Upper lobe of right lung (tissue), 1 donor: ENCODE results near the gene TRIM38. TPM values are rescaled to one million over a fixed set of nuclear protein-coding genes. Genes with fewer than 3 reads are reported as not detected.
"Not testable (repeated sequence)": the region's sequence is repeated elsewhere in the genome, so short reads cannot be mapped to it uniquely, and the experiment has no call there.

Experiments
- ATAC-seq: fragments of 200-7000 bp; cut with Tn5 transposase; one replicate; pipeline ENCODE4 v1.9.1; 2020; ENCODE audit warnings: mild to moderate bottlenecking, moderate library complexity
- DNase-seq: peaks from one replicate; pipeline ENCODE4 v3.0.0-alpha.2; 2020
- H3K27ac ChIP-seq: fragments of 200-600 bp; one replicate; pipeline ENCODE4 v1.8.0; 2022
- H3K27me3 ChIP-seq: fragments of 200-600 bp; one replicate; pipeline ENCODE4 v1.8.0; 2022; ENCODE audit warnings: mild to moderate bottlenecking
- H3K36me3 ChIP-seq: fragments of 200-600 bp; one replicate; pipeline ENCODE4 v1.8.0; 2022
- H3K4me1 ChIP-seq: fragments of 200-600 bp; one replicate; pipeline ENCODE4 v1.8.0; 2022
- H3K4me3 ChIP-seq: fragments of 200-600 bp; one replicate; pipeline ENCODE4 v1.8.0; 2022; ENCODE audit warnings: mild to moderate bottlenecking
- H3K9me3 ChIP-seq: fragments of 200-600 bp; one replicate; pipeline ENCODE4 v1.8.0; 2022
- CTCF ChIP-seq: fragments of 200-600 bp; IDR thresholded peaks from one replicate; pipeline ENCODE4 v1.8.0; 2022; ENCODE audit warnings: antibody characterized with exemption
- intact Hi-C: fragments of 100-400 bp; cut with DNase I; formaldehyde crosslinking; loops from one replicate; pipeline ENCODE4 v1.11.0; 2022
- total RNA-seq: library from RNA; stranded (reverse); fragmentation: NEBNext Ultra II Directional; extraction: Animal tissue kit (Norgen Biotek cat#: 25700); gene quantifications from one replicate; pipeline ENCODE4 v1.2.1, GENCODE V29; 2021
- donor health status: DM: no; HTN: yes; CAD: no; lungs with severe emphysema.

The TRIM38 gene
- total RNA-seq, 1 donor from 2014 or later, result 18.0 TPM

GRCh38 chr6:25991785-25992412 is 29.3 kb downstream of the TRIM38 start:
- intact Hi-C loops, result no loop called here
- Histone ChIP-seq H3K4me1 (peaks cover 16% of the 10 kb centered on the region), H3K9me3 (no peaks in the 10 kb centered on the region), H3K27ac (peak overlapping the region; percentile 92), H3K4me3 (peak overlapping the region; percentile 63), H3K36me3 (peaks cover 18% of the 10 kb centered on the region), H3K27me3 (no peaks in the 10 kb centered on the region)
- ATAC-seq (peak; percentile 76), DNase-seq (peak; percentile 92)
- TF ChIP-seq CTCF, result no peak

- ATAC-seq, result peak; percentile 99
- intact Hi-C loops, result no loop called here
These were observed 30.1 kb downstream of the TRIM38 start for GRCh38 chr6:25992413-25993340.

GRCh38 chr6:25993341-25993684 is 30.7 kb downstream of the TRIM38 start:
- H3K9me3 ChIP-seq, H3K27me3 ChIP-seq, DNase-seq, ATAC-seq, intact Hi-C loops: not testable (repeated sequence)
- peak overlapping the region; percentile 92 for H3K27ac ChIP-seq
- H3K4me1 ChIP-seq, result peaks cover 16% of the 10 kb centered on the region
- peak overlapping the region; percentile 63 for H3K4me3 ChIP-seq
- peaks cover 11% of the 10 kb centered on the region for H3K36me3 ChIP-seq

More at GRCh38 chr6:25992413-25993340, 30.1 kb downstream of the TRIM38 start:
- Histone ChIP-seq H3K9me3 (no peaks in the 10 kb centered on the region), H3K4me1 (peaks cover 16% of the 10 kb centered on the region), H3K27ac (peak overlapping the region; percentile 92), H3K4me3 (peak overlapping the region; percentile 63), H3K36me3 (peaks cover 12% of the 10 kb centered on the region), H3K27me3 (no peaks in the 10 kb centered on the region)
- peak; percentile 97 for DNase-seq
- peak; percentile 97 for TF ChIP-seq CTCF

- DNase-seq (no peak), ATAC-seq (no peak)
- no peak overlapping the region for H3K27ac ChIP-seq
- no peak for TF ChIP-seq CTCF
- intact Hi-C loops, result no loop called here
- H3K27me3 ChIP-seq, result no peaks in the 10 kb centered on the region
- no peaks in the 10 kb centered on the region for H3K9me3 ChIP-seq
- peaks cover 16% of the 10 kb centered on the region for H3K4me1 ChIP-seq
- H3K36me3 ChIP-seq, result peaks cover 15% of the 10 kb centered on the region
- H3K4me3 ChIP-seq, result no peak overlapping the region
These were observed 32.9 kb downstream of the TRIM38 start for GRCh38 chr6:25995507-25995906.

- Histone ChIP-seq H3K27me3 (no peaks in the 10 kb centered on the region), H3K4me3 (no peak overlapping the region), H3K9me3 (no peaks in the 10 kb centered on the region), H3K4me1 (peaks cover 11% of the 10 kb centered on the region), H3K36me3 (peaks cover 26% of the 10 kb centered on the region), H3K27ac (no peak overlapping the region)
- TF ChIP-seq CTCF, result no peak
- ATAC-seq (no peak), DNase-seq (no peak)
- intact Hi-C loops, result no loop called here
These were observed 35.3 kb downstream of the TRIM38 start for GRCh38 chr6:25997921-25998320.

GRCh38 chr6:25998379-25998778 is 35.8 kb downstream of the TRIM38 start:
- no peaks in the 10 kb centered on the region for H3K9me3 ChIP-seq
- intact Hi-C loops, result no loop called here
- no peaks in the 10 kb centered on the region for H3K27me3 ChIP-seq
- no peak overlapping the region for H3K4me3 ChIP-seq
- H3K36me3 ChIP-seq, result peaks cover 27% of the 10 kb centered on the region
- ATAC-seq (no peak), DNase-seq (no peak)
- TF ChIP-seq CTCF, result no peak
- H3K4me1 ChIP-seq, result peaks cover 8% of the 10 kb centered on the region
- no peak overlapping the region for H3K27ac ChIP-seq

GRCh38 chr6:25999225-25999624 is 36.6 kb downstream of the TRIM38 start:
- H3K9me3 ChIP-seq, DNase-seq: not testable (repeated sequence)

More at GRCh38 chr6:25999225-25999624, 36.6 kb downstream of the TRIM38 start:
- H3K4me3 ChIP-seq, ATAC-seq, H3K4me1 ChIP-seq, intact Hi-C loops, H3K27ac ChIP-seq, H3K27me3 ChIP-seq: not testable (repeated sequence)
- H3K36me3 ChIP-seq, result peaks cover 31% of the 10 kb centered on the region
